GM13976 (cell line): ENCODE data around the gene LACTB.

Experiments
- DNase-seq: peaks from one replicate; pipeline ENCODE4 v3.0.0; 2012; ENCODE audit warnings: low spot score
- CTCF ChIP-seq: IDR thresholded peaks from 2 replicates; pipeline ENCODE4 v1.5.1; 2012; ENCODE audit warnings: borderline replicate concordance, mild to moderate bottlenecking; ENCODE audit not compliant: insufficient read depth; ENCODE audit errors: extremely low read depth, missing control alignments, control extremely low read depth
- in situ Hi-C: fragments of 300-500 bp; cut with MboI; formaldehyde crosslinking; loops from one replicate; pipeline ENCODE4 v1.12.0; 2022; ENCODE audit warnings: low sequenced_read_pairs, mixed read lengths, inconsistent platforms; ENCODE audit not compliant: unreplicated experiment

Gene LACTB

GRCh38 chr15:63156755-63157117 is 35.1 kb downstream of the LACTB start:
- TF ChIP-seq CTCF: no peak
- peak; percentile 46 for DNase-seq
- in situ Hi-C loops: no loop called here

GRCh38 chr15:63157118-63157843 is 35.6 kb downstream of the LACTB start, which contains the start of gene RPS27L:
RPS27L (minus strand) TSS chr15:63157477; CDS start chr15:63157405, 72 bp downstream.
- no peak for TF ChIP-seq CTCF
- in situ Hi-C loops: no loop called here
- peak; percentile 91 for DNase-seq

GRCh38 chr15:63157891-63158431 is 36.3 kb downstream of the LACTB start:
- no peak for TF ChIP-seq CTCF

GRCh38 chr15:63160638-63161037 is 39.0 kb downstream of the LACTB start:
- in situ Hi-C loops: no loop called here
- no peak for DNase-seq
- TF ChIP-seq CTCF: no peak

More at GRCh38 chr15:63157891-63158431, 36.3 kb downstream of the LACTB start:
- peak; percentile 58 for DNase-seq
- in situ Hi-C loops: no loop called here

- no peak for DNase-seq
- no peak for TF ChIP-seq CTCF
Measured at GRCh38 chr15:63163217-63163616, 41.6 kb downstream of the LACTB start.

GRCh38 chr15:63165166-63165859 is 43.7 kb downstream of the LACTB start:
- no peak for TF ChIP-seq CTCF
- DNase-seq: no peak
- in situ Hi-C loops: no loop called here

More at GRCh38 chr15:63163217-63163616, 41.6 kb downstream of the LACTB start:
- in situ Hi-C loops: no loop called here
